ENCODE data around the gene ASB10. TPM values are rescaled to one million over a fixed set of nuclear protein-coding genes. Genes with fewer than 3 reads are reported as not detected.

ASB10 gene
- total RNA-seq, 1 donor from 2014 or later, result not detected

Other genes starting within 250 kb of the ASB10 start
- 0.19 to 0.33 TPM (median 0.30 TPM) in 3 replicates for gene KCNH2, start 208.9 kb downstream of the ASB10 start, total RNA-seq
- not detected in 3 replicates for gene NOS3, start 196.2 kb downstream of the ASB10 start, total RNA-seq
- 1.5 to 1.6 TPM in 2 of 3 replicates, not detected in the other for gene ATG9B, start 162.8 kb downstream of the ASB10 start, total RNA-seq
- 30.2 to 45.7 TPM (median 32.1 TPM) in 3 replicates for gene ABCB8, start 158.8 kb downstream of the ASB10 start, total RNA-seq
- 2.2 to 4.9 TPM (median 2.4 TPM) in 3 replicates for gene ASIC3, start 138.7 kb downstream of the ASB10 start, total RNA-seq
- 23.9 to 25.4 TPM (median 24.0 TPM) in 3 replicates for gene CDK5, start 129.4 kb downstream of the ASB10 start, total RNA-seq
- gene SLC4A2, start 127.7 kb downstream of the ASB10 start, total RNA-seq, result 340 to 379 TPM (median 371 TPM) in 3 replicates
- 83.8 to 146 TPM (median 94.0 TPM) in 3 replicates for gene FASTK, start 106.4 kb downstream of the ASB10 start, total RNA-seq
- 31.2 to 43.2 TPM (median 33.2 TPM) in 3 replicates for gene TMUB1, start 103.8 kb downstream of the ASB10 start, total RNA-seq
- 77.8 to 116 TPM (median 91.4 TPM) in 3 replicates for gene AGAP3, start 100.8 kb downstream of the ASB10 start, total RNA-seq
- gene GBX1, start 19.6 kb downstream of the ASB10 start, total RNA-seq, result not detected in 3 replicates
- not detected in 3 replicates for gene H2BK1, start 23.2 kb upstream of the ASB10 start, total RNA-seq
- gene ABCF2, start 40.0 kb upstream of the ASB10 start, total RNA-seq, result 35.8 to 42.2 TPM (median 37.7 TPM) in 3 replicates
- gene CHPF2, start 45.2 kb upstream of the ASB10 start, total RNA-seq, result 98.3 to 135 TPM (median 101 TPM) in 3 replicates
- gene SMARCD3, start 61.4 kb upstream of the ASB10 start, total RNA-seq, result 105 to 125 TPM (median 120 TPM) in 3 replicates
- gene NUB1, start 154.6 kb upstream of the ASB10 start, total RNA-seq, result 47.3 to 61.7 TPM (median 50.3 TPM) in 3 replicates
- not detected in 3 replicates for gene WDR86, start 222.8 kb upstream of the ASB10 start, total RNA-seq

Data from chondrocyte (in vitro differentiated cells).